MM.1S (cell line): Measurements from ENCODE around the gene COBL.

ENCODE experiments used
- DNase-seq: peaks from one replicate; pipeline ENCODE4 v3.0.0-alpha.2; 2015
- H2AFZ ChIP-seq: fragments of 300-600 bp; sonication (generic); 2 replicates; pipeline ENCODE4 v1.6.0; 2016; ENCODE audit warnings: antibody characterized with exemption, low read length
- H3F3A ChIP-seq: fragments of 300-600 bp; sonication (generic); 2 replicates; pipeline ENCODE4 v1.6.1; 2016; ENCODE audit warnings: mild to moderate bottlenecking, antibody characterized with exemption, low read length, moderate library complexity, mixed read lengths; ENCODE audit not compliant: insufficient read depth
- H3K27ac ChIP-seq: fragments of 300-600 bp; sonication (generic); 2 replicates; pipeline ENCODE4 v1.5.1; 2016; ENCODE audit warnings: mild to moderate bottlenecking, low read length
- H3K27me3 ChIP-seq: fragments of 300-600 bp; sonication (generic); replicated peaks from 2 replicates; pipeline ENCODE4 v1.6.0; 2016; ENCODE audit warnings: low read length; ENCODE audit not compliant: insufficient read depth
- H3K36me3 ChIP-seq: fragments of 300-600 bp; sonication (generic); replicated peaks from 2 replicates; pipeline ENCODE4 v1.6.1; 2016; ENCODE audit warnings: mild to moderate bottlenecking, low read length, mixed read lengths; ENCODE audit not compliant: insufficient read depth
- H3K4me1 ChIP-seq: fragments of 300-600 bp; sonication (generic); 2 replicates; pipeline ENCODE4 v1.6.1; 2016; ENCODE audit warnings: low read length, mixed read lengths
- H3K4me2 ChIP-seq: fragments of 300-600 bp; sonication (generic); 2 replicates; pipeline ENCODE4 v1.6.0; 2016; ENCODE audit warnings: low read depth, low read length
- H3K4me3 ChIP-seq: fragments of 300-600 bp; sonication (generic); 2 replicates; pipeline ENCODE4 v1.5.1; 2016; ENCODE audit warnings: low read length, mixed read lengths
- H3K79me2 ChIP-seq: fragments of 300-600 bp; sonication (generic); 2 replicates; pipeline ENCODE4 v1.6.1; 2016; ENCODE audit warnings: mixed run types, low read length, mixed read lengths
- H3K9ac ChIP-seq: fragments of 300-600 bp; sonication (generic); 2 replicates; pipeline ENCODE4 v1.6.1; 2016; ENCODE audit warnings: low read length, mixed read lengths
- H3K9me2 ChIP-seq: fragments of 300-600 bp; sonication (generic); replicated peaks from 2 replicates; pipeline ENCODE4 v1.6.1; 2016; ENCODE audit warnings: mild to moderate bottlenecking, low read length, mixed read lengths; ENCODE audit not compliant: insufficient read depth
- H3K9me3 ChIP-seq: fragments of 300-600 bp; sonication (generic); replicated peaks from 2 replicates; pipeline ENCODE4 v1.6.1; 2016; ENCODE audit warnings: mild to moderate bottlenecking, low read length, mixed read lengths; ENCODE audit not compliant: insufficient read depth
- H4K20me1 ChIP-seq: fragments of 300-600 bp; sonication (generic); 2 replicates; pipeline ENCODE4 v1.6.1; 2016; ENCODE audit warnings: mild to moderate bottlenecking, low read length, moderate library complexity, mixed read lengths; ENCODE audit not compliant: insufficient read depth
- EZH2 ChIP-seq: fragments of 300-600 bp; sonication (generic); optimal IDR thresholded peaks from 2 replicates; pipeline ENCODE3; 2017; ENCODE audit warnings: low read depth, mild to moderate bottlenecking, antibody characterized with exemption, low read length, mixed read lengths
- EZH2phosphoT487 ChIP-seq: fragments of 300-600 bp; sonication (generic); IDR thresholded peaks from 2 replicates; pipeline ENCODE4 v1.6.1; 2018; ENCODE audit warnings: antibody characterized with exemption, low read length
- TF ChIP-seq, protein P1 (sequence below): fragments of 300-600 bp; sonication (generic); IDR thresholded peaks from 2 replicates; pipeline ENCODE4 v1.5.1; 2016; ENCODE audit warnings: antibody characterized with exemption, low read length, mixed read lengths

The COBL gene

DNA sequence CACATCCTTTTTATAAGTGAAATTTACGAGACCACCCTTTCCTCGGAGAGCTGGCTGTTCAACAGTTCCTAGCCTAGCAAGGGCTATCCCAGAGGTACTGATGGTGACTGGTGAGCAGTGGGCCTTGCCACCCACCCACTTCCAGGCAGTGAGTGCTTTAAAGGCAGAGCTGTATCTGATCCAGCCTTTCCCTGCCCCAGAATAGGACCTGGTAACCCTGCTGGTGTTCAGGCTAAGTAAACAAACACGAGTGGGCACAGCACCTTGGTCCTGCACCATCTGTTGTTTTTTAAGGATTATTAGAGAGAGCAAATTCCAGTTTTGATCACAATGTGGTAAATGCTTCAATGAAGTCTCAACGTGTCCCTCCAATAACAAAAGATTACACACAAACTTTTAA lies 75.7 kb downstream of the COBL start:
- H3F3A ChIP-seq = no peaks in the 10 kb centered on the region
- DNase-seq = no peak
- no peaks in the 10 kb centered on the region for H3K79me2 ChIP-seq
- no peak overlapping the region for H3K4me2 ChIP-seq
- H3K9ac ChIP-seq = no peak overlapping the region
- H3K9me3 ChIP-seq = no peaks in the 10 kb centered on the region
- no peaks in the 10 kb centered on the region for H3K36me3 ChIP-seq
- H3K4me1 ChIP-seq = no peaks in the 10 kb centered on the region
- no peak for TF ChIP-seq EZH2phosphoT487
- no peak overlapping the region for H3K27ac ChIP-seq
- no peaks in the 10 kb centered on the region for H4K20me1 ChIP-seq
- no peaks in the 10 kb centered on the region for H3K27me3 ChIP-seq
- H2AFZ ChIP-seq = no peak overlapping the region
- no peak overlapping the region for H3K4me3 ChIP-seq
- no peaks in the 10 kb centered on the region for H3K9me2 ChIP-seq

DNA sequence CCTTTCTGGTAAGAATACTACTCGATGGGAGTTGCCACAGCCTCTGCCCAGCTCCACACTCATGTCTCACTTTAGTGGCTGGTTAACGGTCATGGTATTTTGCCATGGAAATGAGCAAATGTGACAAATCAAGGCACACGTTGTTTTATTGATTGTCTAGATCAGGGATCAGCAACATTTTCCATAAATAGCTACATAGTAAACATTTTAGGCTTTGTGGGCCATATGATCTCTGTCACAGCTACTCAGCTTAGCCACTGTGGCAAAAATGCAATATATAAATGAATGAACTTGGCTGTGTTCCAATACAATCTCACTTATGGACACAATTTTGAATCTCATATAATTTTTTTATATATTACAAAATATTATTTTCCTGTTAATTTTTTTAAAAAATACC lies 76.9 kb downstream of the COBL start:
- no peaks in the 10 kb centered on the region for H3K9me2 ChIP-seq
- no peak for TF ChIP-seq EZH2phosphoT487
- TF ChIP-seq, protein P1, sequence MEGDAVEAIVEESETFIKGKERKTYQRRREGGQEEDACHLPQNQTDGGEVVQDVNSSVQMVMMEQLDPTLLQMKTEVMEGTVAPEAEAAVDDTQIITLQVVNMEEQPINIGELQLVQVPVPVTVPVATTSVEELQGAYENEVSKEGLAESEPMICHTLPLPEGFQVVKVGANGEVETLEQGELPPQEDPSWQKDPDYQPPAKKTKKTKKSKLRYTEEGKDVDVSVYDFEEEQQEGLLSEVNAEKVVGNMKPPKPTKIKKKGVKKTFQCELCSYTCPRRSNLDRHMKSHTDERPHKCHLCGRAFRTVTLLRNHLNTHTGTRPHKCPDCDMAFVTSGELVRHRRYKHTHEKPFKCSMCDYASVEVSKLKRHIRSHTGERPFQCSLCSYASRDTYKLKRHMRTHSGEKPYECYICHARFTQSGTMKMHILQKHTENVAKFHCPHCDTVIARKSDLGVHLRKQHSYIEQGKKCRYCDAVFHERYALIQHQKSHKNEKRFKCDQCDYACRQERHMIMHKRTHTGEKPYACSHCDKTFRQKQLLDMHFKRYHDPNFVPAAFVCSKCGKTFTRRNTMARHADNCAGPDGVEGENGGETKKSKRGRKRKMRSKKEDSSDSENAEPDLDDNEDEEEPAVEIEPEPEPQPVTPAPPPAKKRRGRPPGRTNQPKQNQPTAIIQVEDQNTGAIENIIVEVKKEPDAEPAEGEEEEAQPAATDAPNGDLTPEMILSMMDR = no peak
- H4K20me1 ChIP-seq = no peaks in the 10 kb centered on the region
- H3K9me3 ChIP-seq = no peaks in the 10 kb centered on the region
- H3K79me2 ChIP-seq = no peaks in the 10 kb centered on the region
- H3K27me3 ChIP-seq = no peaks in the 10 kb centered on the region
- H3K9ac ChIP-seq = no peak overlapping the region
- H2AFZ ChIP-seq = no peak overlapping the region
- H3K27ac ChIP-seq = no peak overlapping the region
- no peaks in the 10 kb centered on the region for H3K4me1 ChIP-seq
- H3K36me3 ChIP-seq = no peaks in the 10 kb centered on the region
- no peaks in the 10 kb centered on the region for H3F3A ChIP-seq
- no peak overlapping the region for H3K4me2 ChIP-seq
- no peak for DNase-seq
- no peak overlapping the region for H3K4me3 ChIP-seq

DNA sequence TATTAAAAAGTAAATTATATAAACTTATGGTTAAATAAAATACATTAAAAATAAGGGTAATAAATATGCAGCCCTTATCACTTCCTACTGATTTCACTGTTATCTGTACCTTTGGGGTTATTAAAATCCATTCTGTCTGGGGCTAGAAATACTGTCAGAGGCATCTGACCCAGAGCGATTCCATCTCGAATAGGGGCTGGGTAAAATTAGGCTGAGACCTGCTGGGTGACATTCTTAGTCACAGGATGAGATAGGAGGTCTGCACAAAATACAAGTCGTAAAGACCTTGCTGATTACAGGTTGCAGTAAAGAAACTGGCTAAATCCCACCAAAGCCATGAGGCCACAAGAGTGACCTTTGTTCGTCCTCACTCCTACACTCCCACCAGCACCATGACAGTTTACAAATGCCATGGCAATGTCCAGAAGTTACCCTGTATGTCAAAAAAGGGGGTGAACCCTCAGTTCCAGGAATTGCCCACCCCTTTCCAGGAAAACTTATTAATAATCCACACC lies 77.6 kb downstream of the COBL start:
- H3K4me1 ChIP-seq = no peaks in the 10 kb centered on the region
- H3K4me2 ChIP-seq = no peak overlapping the region
- H3K9me3 ChIP-seq = no peaks in the 10 kb centered on the region
- H2AFZ ChIP-seq = no peak overlapping the region
- H3K9ac ChIP-seq = no peak overlapping the region
- no peak overlapping the region for H3K4me3 ChIP-seq
- no peak for DNase-seq
- H3K27me3 ChIP-seq = no peaks in the 10 kb centered on the region
- no peaks in the 10 kb centered on the region for H3K36me3 ChIP-seq
- no peaks in the 10 kb centered on the region for H3F3A ChIP-seq
- no peaks in the 10 kb centered on the region for H4K20me1 ChIP-seq
- TF ChIP-seq, protein P1 = no peak
- TF ChIP-seq EZH2phosphoT487 (no peak), EZH2 (no peak)
- H3K27ac ChIP-seq = no peak overlapping the region
- no peaks in the 10 kb centered on the region for H3K9me2 ChIP-seq
- H3K79me2 ChIP-seq = no peaks in the 10 kb centered on the region

DNA sequence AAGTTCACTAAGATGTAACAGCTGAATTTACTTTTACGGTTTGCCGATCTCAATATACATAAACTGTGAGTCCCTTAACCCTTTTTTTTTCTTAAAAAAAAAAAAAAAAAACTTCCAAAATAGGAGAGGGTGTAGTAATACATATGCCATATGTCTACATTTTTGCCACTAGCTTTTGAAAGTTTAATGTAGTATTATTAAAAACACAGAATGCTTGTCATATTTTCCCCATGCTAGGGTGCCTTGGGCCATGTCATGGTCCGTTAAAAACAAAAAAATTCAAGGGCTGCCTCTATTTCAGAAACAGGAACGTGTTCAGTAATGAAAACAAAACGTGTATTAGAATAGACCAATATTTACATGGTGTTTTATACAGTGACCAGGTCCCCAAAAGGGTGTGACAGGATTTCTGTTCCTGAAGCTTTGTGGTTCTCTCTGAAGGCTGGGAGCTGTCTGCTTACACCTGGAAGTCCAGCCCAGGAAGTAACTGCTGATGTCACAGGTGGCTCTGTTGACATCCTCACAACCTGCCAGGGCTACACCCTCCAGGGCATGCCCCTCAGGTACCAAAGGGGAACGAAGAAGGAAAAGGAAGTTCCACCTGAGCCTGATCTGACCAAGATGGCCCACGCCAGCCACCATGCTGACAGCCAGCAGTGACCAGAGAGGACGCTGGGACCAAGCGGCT lies 79.0 kb downstream of the COBL start:
- Histone ChIP-seq H4K20me1 (no peaks in the 10 kb centered on the region), H3K79me2 (no peaks in the 10 kb centered on the region), H2AFZ (no peak overlapping the region), H3K9me2 (no peaks in the 10 kb centered on the region), H3K27ac (no peak overlapping the region), H3F3A (no peaks in the 10 kb centered on the region), H3K36me3 (no peaks in the 10 kb centered on the region), H3K4me2 (no peak overlapping the region), H3K9me3 (no peaks in the 10 kb centered on the region), H3K9ac (no peak overlapping the region), H3K4me3 (no peak overlapping the region), H3K4me1 (no peaks in the 10 kb centered on the region), H3K27me3 (no peaks in the 10 kb centered on the region)
- no peak for TF ChIP-seq EZH2phosphoT487
- TF ChIP-seq, protein P1 = no peak
- TF ChIP-seq EZH2 = no peak
- DNase-seq = no peak
